Loucy (cell line): Measurements from ENCODE around the gene TTC7B.

Source experiments
- CTCF ChIP-seq: fragments of 200-600 bp; sonication (generic); conservative IDR thresholded peaks from 2 replicates; pipeline ENCODE4 v1.5.1; 2014; ENCODE audit warnings: mild to moderate bottlenecking, antibody characterized with exemption, low read length
- EZH2phosphoT487 ChIP-seq: fragments of 200-600 bp; IDR thresholded peaks from 2 replicates; pipeline ENCODE4 v1.6.1; 2018; ENCODE audit warnings: antibody characterized with exemption, mild to moderate bottlenecking, moderate library complexity, borderline replicate concordance

GRCh38 chr14:90532826-90533525 lies 283.3 kb downstream of the TTC7B start:
- TF ChIP-seq CTCF: no peak
- no peak for TF ChIP-seq EZH2phosphoT487
